GM12801 (cell line): Measurements from ENCODE around the gene GOLPH3.

Source experiments
- TF ChIP-seq, protein P1 (sequence below): IDR thresholded peaks from one replicate; pipeline ENCODE4 v1.5.1; 2011; ENCODE audit warnings: control low read depth; ENCODE audit not compliant: insufficient read length; ENCODE audit errors: extremely low read depth

GOLPH3 gene

DNA sequence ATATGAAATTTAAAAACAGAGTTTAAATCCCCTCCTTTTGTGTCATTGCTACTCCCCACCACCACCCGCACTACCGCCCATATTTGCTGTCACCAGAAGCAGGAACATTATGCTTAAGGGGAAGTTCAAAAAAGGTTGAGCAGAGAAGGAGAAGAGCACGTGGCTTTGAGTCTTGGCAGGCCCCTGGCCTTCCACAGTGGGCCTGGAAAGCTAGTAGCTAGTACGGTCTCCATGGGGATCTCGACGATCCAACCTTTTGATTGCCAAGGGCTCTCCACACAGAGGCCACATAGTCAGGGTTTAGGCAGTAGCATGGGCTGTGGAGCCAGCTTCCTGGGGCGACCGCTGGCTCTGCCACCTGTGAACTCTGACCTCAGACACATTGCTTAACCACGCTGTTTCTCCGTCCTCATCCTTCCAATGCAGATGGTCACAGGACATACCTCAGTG lies 90.1 kb downstream of the GOLPH3 start:
- TF ChIP-seq, protein P1, sequence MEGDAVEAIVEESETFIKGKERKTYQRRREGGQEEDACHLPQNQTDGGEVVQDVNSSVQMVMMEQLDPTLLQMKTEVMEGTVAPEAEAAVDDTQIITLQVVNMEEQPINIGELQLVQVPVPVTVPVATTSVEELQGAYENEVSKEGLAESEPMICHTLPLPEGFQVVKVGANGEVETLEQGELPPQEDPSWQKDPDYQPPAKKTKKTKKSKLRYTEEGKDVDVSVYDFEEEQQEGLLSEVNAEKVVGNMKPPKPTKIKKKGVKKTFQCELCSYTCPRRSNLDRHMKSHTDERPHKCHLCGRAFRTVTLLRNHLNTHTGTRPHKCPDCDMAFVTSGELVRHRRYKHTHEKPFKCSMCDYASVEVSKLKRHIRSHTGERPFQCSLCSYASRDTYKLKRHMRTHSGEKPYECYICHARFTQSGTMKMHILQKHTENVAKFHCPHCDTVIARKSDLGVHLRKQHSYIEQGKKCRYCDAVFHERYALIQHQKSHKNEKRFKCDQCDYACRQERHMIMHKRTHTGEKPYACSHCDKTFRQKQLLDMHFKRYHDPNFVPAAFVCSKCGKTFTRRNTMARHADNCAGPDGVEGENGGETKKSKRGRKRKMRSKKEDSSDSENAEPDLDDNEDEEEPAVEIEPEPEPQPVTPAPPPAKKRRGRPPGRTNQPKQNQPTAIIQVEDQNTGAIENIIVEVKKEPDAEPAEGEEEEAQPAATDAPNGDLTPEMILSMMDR: no peak

- TF ChIP-seq, protein P1: no peak
Observed at GRCh38 chr5:32082701-32083100, 91.4 kb downstream of the GOLPH3 start.

GRCh38 chr5:32076699-32077695 lies 97.1 kb downstream of the GOLPH3 start:
- TF ChIP-seq, protein P1: peak; percentile 30
